Stimulated activated CD4-positive, alpha-beta T cell treated with anti-CD3 and anti-CD28 coated beads, Interleukin-12 subunit alpha, Interleukin-12 subunit beta, amount 100 ng/mL, for 48 hours (primary cell): ENCODE results near the gene KLF17.

ENCODE experiments used
- DNase-seq, 3 donors: peaks; one replicate each; pipeline ENCODE4 v3.0.0-alpha.2; 2020; ENCODE audit warnings: low read depth in 2 of 3, low spot score in 1 of 3

Gene KLF17, protein sequence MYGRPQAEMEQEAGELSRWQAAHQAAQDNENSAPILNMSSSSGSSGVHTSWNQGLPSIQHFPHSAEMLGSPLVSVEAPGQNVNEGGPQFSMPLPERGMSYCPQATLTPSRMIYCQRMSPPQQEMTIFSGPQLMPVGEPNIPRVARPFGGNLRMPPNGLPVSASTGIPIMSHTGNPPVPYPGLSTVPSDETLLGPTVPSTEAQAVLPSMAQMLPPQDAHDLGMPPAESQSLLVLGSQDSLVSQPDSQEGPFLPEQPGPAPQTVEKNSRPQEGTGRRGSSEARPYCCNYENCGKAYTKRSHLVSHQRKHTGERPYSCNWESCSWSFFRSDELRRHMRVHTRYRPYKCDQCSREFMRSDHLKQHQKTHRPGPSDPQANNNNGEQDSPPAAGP

DNA sequence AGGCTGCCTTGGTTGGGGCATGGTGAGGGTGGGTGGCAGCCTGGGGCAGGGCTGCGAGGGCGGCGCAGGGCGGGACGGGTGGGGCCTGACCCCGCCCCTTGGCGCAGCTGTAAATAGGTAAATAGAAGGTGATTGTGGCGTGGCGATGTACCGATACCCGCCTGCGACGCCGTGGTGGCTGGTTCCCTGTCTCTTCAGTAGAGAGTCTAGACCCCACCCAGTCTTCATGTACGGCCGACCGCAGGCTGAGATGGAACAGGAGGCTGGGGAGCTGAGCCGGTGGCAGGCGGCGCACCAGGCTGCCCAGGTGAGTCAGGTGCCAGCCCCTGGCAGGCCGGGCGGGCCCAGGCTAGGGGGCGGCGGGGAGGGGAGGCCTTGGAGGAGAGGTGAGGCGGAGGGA, at the start of gene KLF17:
Gene KLF17, plus strand, starts transcription at position 140 of the 400 bp plus-strand sequence. Its CDS starts 87 bp downstream, at position 227.
- DNase-seq, result no peak

GRCh38 chr1:44071461-44071860, 47.2 kb upstream of the KLF17 start:
- no peak for DNase-seq

- no peak for DNase-seq
Measured at GRCh38 chr1:44072204-44072603, 46.4 kb upstream of the KLF17 start.

DNA sequence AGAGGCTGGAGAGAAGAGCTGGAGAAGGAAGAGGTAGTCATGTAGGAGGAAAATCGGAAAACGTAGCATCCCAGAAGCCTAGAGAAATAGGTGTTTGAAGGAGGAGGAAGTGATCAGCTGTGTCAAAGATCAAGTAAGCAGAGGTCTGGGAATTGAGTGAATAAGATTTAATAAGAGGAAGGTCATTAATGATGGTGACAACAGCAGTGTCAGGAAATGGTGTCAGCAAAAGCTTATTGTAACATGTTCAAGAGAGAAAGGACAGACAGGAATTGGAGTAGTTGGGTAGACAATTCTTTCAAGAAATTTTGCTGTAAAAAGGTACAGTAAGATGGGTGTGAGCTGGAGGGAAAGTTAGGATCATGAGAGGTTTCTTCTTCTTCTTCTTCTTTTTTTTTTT, 45.8 kb upstream of the KLF17 start:
- DNase-seq, result no peak

- DNase-seq, result no peak
Measured at GRCh38 chr1:44073528-44073927, 45.1 kb upstream of the KLF17 start.

DNA sequence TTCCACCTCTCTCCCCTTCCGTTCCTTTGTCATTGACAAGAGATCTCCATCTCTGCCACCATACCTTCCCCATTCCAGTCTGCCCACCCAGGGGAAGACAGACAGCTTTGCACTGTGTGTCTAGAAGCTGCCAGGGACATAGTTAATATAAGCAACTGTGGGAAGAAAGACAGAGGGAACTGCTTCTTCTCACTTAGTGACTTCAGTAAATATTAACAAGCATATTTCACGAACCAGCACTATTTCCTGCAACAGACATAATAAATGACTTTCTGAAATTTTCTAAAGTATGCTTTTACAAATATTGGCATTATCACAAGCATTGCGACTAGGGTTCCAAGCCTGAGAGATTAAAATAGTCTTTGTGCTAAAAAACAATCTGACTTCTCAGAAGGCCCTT, 44.2 kb upstream of the KLF17 start:
- no peak for DNase-seq

DNA sequence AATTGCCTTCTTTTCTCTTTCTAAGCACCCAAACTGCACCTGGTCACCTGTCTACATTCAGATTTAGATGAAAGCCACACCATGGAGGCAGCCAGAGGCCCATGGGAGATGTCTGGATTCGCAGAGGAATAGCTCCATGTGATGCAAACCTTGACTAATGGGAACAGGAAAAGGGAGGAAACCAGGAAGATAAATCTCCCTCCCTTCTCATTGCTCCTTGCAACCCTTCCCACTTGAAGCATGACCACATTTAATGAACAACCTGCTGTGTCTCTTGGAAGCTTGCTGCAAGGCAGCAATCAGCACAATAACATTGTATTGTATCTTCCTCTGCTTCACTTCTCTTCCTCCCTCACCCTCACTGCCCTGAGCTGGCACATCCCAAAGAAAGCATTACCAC, 42.6 kb upstream of the KLF17 start:
- no peak for DNase-seq

DNA sequence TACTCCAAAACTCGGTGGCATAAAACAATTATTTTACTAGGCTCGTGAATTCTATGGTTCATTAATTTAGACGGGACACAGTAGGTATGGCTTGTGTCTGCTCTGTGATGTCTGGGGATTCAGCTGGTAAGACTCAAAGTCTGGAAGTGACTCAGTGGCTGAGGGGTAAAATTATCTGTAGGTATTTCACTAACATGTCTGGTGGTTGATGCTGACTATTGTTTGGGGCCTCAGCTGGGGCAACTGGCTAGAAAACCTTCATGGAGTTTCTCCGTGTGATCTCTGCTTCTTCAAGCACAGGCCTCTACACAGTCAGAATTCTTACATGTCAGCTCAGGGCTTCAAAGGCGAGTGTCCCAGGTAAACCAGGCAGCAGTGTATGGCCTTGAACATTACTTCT, 41.2 kb upstream of the KLF17 start:
- DNase-seq, result no peak

DNA sequence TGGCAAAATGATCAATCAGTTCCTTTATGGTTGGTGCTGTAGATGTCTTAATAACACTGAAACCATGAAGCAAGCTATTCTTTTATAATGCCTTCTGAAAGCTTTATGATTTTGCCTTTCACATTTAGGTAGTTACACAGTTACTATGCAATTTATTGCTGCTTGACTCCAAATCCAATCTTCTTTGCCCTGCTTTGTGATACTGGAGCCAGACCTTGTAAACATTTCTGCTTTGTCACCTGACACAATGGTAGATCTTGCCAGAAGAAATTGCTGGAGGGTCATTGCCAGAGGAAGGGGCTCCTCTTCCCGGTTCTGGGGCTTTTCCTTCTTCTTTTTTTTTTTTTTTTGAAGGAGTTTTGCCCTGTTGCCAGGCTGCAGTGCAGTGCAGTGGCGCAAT, 40.5 kb upstream of the KLF17 start:
- DNase-seq, result no peak

DNA sequence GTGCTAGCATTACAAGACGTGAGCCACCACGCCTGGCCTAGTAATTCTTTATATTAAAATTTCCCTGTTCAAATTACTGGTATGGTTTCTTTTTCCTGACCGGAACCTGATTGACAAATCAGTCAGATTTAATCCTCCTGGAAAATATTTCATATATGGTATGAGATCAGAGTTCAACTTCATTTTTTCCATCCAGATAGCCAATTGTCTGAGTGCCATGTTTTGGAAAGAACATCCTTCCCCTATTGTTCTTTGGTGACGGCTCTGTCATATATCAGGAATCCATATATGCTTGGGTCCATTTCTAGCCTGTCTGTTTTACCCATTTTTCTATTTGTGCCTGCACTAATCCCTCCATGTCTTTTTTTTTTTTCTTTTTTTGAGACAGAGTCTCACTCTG, 39.1 kb upstream of the KLF17 start:
- DNase-seq, result no peak

DNA sequence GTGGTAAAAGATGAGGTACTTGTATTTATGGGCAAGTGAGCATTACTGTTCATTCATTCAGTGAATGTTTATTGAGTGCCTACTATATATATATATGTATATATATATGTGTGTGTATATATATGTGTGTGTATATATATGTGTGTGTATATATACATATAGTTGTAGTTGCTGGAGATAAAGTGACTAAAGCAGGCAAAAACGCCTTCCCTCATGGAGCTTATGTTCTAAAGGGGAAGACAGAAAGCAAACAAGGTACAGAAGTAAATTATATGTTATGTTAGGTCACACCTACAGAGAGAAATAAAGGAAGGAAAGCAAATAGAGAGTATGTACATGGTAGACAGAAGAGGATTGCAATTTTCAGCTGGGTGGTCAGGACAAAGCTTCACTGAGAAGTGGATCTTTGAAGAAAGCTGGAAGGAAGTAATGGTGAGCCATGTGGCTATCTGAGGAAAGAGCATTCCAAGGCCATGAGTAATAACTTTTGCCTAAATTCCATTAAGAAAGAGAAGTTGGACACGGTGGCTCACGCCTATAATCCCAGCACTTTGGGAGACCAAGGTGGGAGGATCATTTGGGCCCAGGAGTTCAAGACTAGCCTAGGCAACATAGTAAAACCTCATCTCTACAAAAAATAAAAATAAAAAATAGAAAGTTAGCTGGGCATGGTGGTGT, 33.5 kb upstream of the KLF17 start:
- DNase-seq, result no peak

DNA sequence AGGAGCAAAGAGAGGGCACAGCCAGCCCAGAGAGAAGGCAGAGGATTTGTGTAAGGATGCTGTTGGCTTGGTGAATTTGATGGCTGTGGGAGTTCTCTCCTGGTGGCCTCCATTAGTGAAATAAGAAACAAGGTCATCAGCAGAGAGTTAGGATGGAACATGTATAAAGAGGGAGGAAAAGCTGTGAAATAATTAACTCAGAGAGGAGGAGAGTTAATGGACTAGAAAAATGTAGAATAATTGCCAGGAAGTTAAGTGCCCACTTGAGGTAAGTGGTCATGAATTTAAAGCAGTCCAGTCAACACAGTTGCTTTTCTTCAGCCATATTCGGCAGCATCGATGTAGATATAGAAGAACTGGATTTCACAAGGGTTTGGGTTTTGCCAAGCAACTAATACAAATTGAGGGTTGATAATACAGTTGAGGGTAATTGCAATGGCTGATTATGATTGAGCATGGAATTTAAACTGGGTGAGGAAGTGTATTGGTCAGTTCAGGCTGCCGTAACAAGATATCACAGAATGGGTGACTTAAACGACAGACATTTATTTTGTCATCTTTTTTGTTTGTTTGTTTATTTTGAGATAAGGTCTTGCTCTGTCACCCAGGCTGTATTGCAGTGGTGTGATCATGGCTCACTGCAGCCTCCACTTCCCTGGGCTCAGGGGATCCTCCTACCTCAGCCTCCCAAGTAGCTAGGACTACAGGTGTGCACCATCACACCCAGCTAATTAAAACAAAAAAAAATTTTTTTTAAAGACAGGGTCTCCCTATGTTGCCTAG, 31.7 kb upstream of the KLF17 start:
- no peak for DNase-seq

DNA sequence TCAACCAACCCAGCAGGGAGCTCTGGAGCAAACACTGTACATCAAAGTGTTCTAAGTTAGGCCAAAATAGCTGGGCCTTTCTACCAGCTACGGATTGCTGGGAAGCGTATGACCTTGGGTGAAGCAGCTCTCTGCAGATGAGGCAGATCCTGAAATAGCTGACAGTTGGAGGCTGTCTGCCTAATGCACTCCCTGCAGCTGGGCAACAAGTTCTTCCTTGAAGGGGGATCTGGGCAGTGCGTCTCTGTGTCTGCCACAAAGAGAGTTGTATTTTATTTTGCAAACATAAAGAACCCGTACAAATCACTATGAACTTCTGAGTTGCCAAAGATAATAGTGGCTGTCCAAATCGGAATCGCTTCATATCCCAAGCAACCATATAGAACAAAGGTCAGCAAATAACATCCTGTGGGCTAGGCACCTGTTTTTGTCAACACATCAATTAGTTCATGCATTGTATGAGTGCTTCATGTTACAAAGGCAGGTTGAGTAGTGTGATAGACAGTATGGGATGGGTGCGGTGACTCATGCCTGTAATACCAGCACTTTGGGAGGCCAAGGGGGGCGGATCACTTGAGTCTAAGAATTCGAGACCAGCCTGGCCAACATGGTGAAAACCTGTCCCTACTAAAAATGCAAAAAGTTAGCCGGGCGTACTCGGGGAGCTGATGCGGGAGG, 29.1 kb upstream of the KLF17 start:
- DNase-seq, result no peak

- DNase-seq, result no peak
Measured at GRCh38 chr1:44090429-44091252, 28.0 kb upstream of the KLF17 start.

DNA sequence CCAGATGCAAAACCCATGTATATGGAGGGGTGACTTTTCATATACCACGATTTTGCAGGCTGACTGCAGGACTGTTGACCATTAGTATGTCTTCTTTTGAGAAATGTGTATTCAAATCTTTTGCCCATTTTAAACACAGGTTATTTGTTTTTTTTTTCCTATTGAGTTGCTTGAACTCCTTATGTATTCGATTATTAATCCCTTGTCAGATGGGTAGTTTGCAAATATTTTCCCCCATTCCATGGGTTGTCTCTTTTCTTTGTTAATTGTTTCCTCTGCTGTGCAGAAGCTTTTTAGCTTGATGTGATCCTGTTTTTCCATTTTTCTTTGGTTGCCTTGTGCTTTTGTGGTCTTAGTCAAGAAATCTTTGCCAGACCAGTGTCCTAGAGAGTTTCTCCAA, 24.6 kb upstream of the KLF17 start:
- DNase-seq, result no peak

GRCh38 chr1:44100183-44100868, 18.3 kb upstream of the KLF17 start:
- no peak for DNase-seq

DNA sequence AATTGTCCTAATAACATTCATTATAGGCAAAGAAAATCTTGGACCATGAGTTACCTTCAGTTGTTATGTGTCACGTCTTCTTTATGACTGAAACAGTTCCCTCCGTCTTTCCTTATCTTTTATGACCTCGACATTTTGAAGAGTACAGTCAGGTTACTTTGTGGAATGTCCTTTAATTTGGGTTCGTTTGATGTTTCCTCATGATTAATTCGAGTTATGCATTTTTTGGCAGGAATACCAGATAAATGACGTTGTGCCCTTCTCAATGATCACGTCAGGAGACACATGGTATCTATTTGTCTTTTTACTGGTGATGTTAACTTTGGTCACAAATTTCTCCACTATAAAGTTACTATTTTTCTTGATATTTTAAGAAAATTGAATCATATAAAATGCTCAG, 17.3 kb upstream of the KLF17 start:
- no peak for DNase-seq

GRCh38 chr1:44103270-44104131, 15.1 kb upstream of the KLF17 start:
- DNase-seq, result no peak

GRCh38 chr1:44105810-44106209, 12.8 kb upstream of the KLF17 start:
- no peak for DNase-seq
